DOHH2 (cell line): Measurements from ENCODE around the gene GGT6.

Experiments
- H3F3A ChIP-seq: fragments of 200-600 bp; sonication (generic), shearing (Covaris generic); 2 replicates; pipeline ENCODE4 v1.6.0; 2016; ENCODE audit warnings: antibody characterized with exemption, mild to moderate bottlenecking; ENCODE audit not compliant: control insufficient read depth, insufficient read depth
- H3K27ac ChIP-seq: fragments of 200-600 bp; sonication (generic); 2 replicates; pipeline ENCODE4 v1.5.1; 2014; ENCODE audit warnings: low read depth, mild to moderate bottlenecking, low read length, moderate library complexity
- H3K27me3 ChIP-seq: fragments of 200-600 bp; sonication (generic); 2 replicates; pipeline ENCODE4 v1.6.1; 2014; ENCODE audit warnings: mild to moderate bottlenecking, low read length, mixed read lengths; ENCODE audit not compliant: control insufficient read depth
- H3K36me3 ChIP-seq: fragments of 200-600 bp; sonication (generic); 2 replicates; pipeline ENCODE4 v1.6.1; 2014; ENCODE audit warnings: mild to moderate bottlenecking, low read length, moderate library complexity, mixed read lengths; ENCODE audit not compliant: control insufficient read depth
- H3K4me1 ChIP-seq: fragments of 200-600 bp; sonication (generic); 2 replicates; pipeline ENCODE4 v1.6.1; 2014; ENCODE audit warnings: mild to moderate bottlenecking, low read length, mixed read lengths; ENCODE audit not compliant: control insufficient read depth
- H3K4me2 ChIP-seq: fragments of 200-600 bp; sonication (generic); 2 replicates; pipeline ENCODE4 v1.6.0; 2014; ENCODE audit warnings: mild to moderate bottlenecking, low read length, moderate library complexity
- H3K4me3 ChIP-seq: fragments of 200-600 bp; sonication (generic); 2 replicates; pipeline ENCODE4 v1.5.1; 2014; ENCODE audit warnings: mild to moderate bottlenecking, low read length, mixed read lengths
- H3K79me2 ChIP-seq: fragments of 200-600 bp; sonication (generic); 2 replicates; pipeline ENCODE4 v1.6.1; 2014; ENCODE audit warnings: mild to moderate bottlenecking, low read length, mixed read lengths; ENCODE audit not compliant: control insufficient read depth
- H3K9me2 ChIP-seq: fragments of 200-600 bp; sonication (generic); replicated peaks from 2 replicates; pipeline ENCODE4 v1.6.1; 2014; ENCODE audit warnings: mild to moderate bottlenecking, low read length, mixed read lengths; ENCODE audit not compliant: control insufficient read depth
- H3K9me3 ChIP-seq: fragments of 200-600 bp; sonication (generic); 2 replicates; pipeline ENCODE4 v1.6.1; 2014; ENCODE audit warnings: antibody characterized with exemption, low read length, mixed read lengths; ENCODE audit not compliant: control insufficient read depth, insufficient read depth
- H4K20me1 ChIP-seq: fragments of 200-600 bp; sonication (generic); 2 replicates; pipeline ENCODE4 v1.6.0; 2014; ENCODE audit warnings: low read depth, mild to moderate bottlenecking, antibody characterized with exemption, low read length, moderate library complexity; ENCODE audit not compliant: control insufficient read depth, insufficient read depth
- EZH2phosphoT487 ChIP-seq: fragments of 200-600 bp; sonication (generic); IDR thresholded peaks from 2 replicates; pipeline ENCODE4 v1.6.1; 2017; ENCODE audit warnings: borderline replicate concordance, mild to moderate bottlenecking, antibody characterized with exemption, low read length, moderate library complexity, mixed read lengths
- TF ChIP-seq, protein P1 (sequence below): fragments of 200-600 bp; sonication (generic); IDR thresholded peaks from one replicate; pipeline ENCODE4 v1.5.1; 2014; ENCODE audit warnings: antibody characterized with exemption, mild to moderate bottlenecking, low read depth, low read length; ENCODE audit not compliant: poor library complexity, severe bottlenecking

GGT6 gene

DNA sequence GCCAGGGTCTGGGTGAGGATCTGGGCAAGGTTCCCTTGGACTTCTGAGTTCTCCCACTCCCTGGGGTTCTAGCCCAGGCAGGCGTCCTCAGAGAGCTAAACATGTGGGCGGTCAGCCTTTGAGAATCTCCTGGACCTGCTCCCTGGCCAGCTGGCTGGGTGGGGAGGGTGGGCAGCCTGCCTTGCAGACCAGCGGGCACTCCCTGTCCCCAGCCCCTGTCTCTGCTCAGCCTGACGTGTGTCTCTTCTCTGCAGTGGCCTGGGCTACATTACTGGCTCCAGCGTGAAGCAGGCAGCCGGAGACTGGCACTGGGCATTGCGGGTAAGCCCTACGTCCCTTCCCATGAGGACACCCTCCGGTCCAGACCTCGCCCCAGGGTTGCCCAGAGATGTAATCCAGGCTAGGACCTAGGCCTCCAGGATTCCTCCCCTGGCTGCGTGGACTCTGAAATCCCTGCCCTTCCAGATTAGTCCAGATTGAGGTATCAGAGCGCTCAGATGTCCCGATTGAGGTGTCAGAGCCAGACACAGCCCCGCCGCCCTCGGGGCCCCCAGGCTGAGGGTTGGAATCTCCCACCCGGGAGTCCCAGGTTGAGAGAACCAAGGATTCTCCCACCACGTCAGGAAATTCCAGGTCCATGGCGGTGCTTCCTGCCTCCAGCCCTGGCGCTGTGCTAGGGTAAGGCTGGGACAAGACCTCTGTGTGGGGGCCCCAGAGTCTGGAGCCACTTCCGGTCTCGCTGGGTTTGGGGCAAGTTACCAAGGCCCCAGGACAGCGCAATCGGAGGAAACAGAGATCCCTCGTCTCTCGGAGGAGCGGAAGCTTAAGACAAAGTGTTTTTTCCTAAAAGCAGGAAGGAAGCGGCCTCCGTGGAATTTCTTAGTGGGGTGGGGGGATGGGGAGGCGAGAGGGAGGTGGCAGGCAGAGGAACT, 29.3 kb downstream of the GGT6 start:
- H4K20me1 ChIP-seq = no peaks in the 10 kb centered on the region
- H3K27me3 ChIP-seq = peaks cover 17% of the 10 kb centered on the region
- TF ChIP-seq EZH2phosphoT487 = no peak
- TF ChIP-seq, protein P1, sequence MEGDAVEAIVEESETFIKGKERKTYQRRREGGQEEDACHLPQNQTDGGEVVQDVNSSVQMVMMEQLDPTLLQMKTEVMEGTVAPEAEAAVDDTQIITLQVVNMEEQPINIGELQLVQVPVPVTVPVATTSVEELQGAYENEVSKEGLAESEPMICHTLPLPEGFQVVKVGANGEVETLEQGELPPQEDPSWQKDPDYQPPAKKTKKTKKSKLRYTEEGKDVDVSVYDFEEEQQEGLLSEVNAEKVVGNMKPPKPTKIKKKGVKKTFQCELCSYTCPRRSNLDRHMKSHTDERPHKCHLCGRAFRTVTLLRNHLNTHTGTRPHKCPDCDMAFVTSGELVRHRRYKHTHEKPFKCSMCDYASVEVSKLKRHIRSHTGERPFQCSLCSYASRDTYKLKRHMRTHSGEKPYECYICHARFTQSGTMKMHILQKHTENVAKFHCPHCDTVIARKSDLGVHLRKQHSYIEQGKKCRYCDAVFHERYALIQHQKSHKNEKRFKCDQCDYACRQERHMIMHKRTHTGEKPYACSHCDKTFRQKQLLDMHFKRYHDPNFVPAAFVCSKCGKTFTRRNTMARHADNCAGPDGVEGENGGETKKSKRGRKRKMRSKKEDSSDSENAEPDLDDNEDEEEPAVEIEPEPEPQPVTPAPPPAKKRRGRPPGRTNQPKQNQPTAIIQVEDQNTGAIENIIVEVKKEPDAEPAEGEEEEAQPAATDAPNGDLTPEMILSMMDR = no peak
- H3K27ac ChIP-seq = no peak overlapping the region
- no peaks in the 10 kb centered on the region for H3F3A ChIP-seq
- no peaks in the 10 kb centered on the region for H3K36me3 ChIP-seq
- H3K9me3 ChIP-seq = no peaks in the 10 kb centered on the region
- H3K9me2 ChIP-seq = no peaks in the 10 kb centered on the region
- H3K79me2 ChIP-seq = no peaks in the 10 kb centered on the region
- no peak overlapping the region for H3K4me2 ChIP-seq
- no peak overlapping the region for H3K4me3 ChIP-seq
- no peaks in the 10 kb centered on the region for H3K4me1 ChIP-seq

DNA sequence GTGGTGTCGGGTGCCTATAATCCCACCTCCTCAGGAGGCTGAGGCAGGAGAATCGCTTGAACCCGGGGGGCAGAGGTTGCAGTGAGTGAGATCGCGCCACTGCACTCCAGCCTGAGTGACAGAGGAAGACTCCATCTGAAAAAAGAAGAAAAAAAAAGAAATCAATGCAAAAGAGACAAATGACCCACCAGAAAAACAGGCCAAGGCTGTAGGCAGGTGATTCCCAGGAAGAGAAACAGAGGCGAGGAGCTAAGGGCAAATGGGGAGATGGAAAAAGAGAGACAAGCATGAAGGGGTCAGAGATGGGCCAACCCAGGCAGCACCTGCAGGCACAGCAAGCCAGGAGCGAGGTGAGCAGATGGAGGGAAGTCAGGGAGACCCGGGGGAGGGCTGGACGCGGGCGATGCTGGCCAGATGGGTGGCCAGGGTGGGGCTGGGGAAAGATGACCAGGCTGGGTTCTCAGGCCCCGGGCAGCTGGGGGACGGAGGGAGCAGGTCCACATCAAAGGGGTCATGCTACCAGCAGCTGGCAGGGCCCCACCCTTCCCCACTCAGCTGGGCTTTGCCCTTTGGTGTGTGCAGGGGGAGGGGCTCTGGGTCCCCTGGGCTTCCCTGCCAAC, 30.7 kb downstream of the GGT6 start:
- H3F3A ChIP-seq = no peaks in the 10 kb centered on the region
- no peaks in the 10 kb centered on the region for H4K20me1 ChIP-seq
- no peaks in the 10 kb centered on the region for H3K4me1 ChIP-seq
- TF ChIP-seq, protein P1 = no peak
- no peak for TF ChIP-seq EZH2phosphoT487
- H3K9me2 ChIP-seq = no peaks in the 10 kb centered on the region
- H3K36me3 ChIP-seq = no peaks in the 10 kb centered on the region
- no peaks in the 10 kb centered on the region for H3K79me2 ChIP-seq
- H3K9me3 ChIP-seq = no peaks in the 10 kb centered on the region
- peaks cover 17% of the 10 kb centered on the region for H3K27me3 ChIP-seq
- H3K4me3 ChIP-seq = no peak overlapping the region
- H3K27ac ChIP-seq = no peak overlapping the region
- H3K4me2 ChIP-seq = no peak overlapping the region

DNA sequence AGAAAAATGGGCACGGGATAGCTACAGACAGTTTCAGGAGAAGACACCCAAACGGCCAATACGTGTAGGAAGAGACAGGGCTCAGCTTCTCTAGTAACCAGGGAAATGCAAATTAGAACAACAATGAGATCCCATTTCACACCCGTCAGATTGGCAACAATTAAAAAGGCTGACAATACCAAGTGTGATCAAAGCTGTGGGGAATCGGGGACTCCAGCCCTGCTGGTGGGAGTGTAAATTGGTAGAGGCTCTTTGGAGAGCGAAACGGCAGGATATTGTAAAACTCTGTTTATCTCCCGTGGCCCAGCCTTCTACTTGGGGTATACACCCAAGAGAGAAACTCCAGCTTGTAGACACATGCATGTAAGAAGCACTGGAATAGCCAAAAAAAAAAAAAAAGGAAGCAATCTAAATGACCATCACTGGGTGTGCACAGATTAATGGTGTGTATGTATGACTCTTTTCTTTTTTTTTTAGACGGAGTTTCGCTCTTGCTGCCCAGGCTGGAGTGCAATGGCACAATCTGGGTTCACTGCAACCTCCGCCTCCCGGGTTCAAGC, 32.7 kb downstream of the GGT6 start:
- no peaks in the 10 kb centered on the region for H4K20me1 ChIP-seq
- H3F3A ChIP-seq = no peaks in the 10 kb centered on the region
- TF ChIP-seq, protein P1 = no peak
- no peak for TF ChIP-seq EZH2phosphoT487
- peaks cover 17% of the 10 kb centered on the region for H3K27me3 ChIP-seq
- no peaks in the 10 kb centered on the region for H3K36me3 ChIP-seq
- H3K9me3 ChIP-seq = no peaks in the 10 kb centered on the region
- H3K79me2 ChIP-seq = no peaks in the 10 kb centered on the region
- peaks cover 17% of the 10 kb centered on the region for H3K4me1 ChIP-seq
- H3K9me2 ChIP-seq = no peaks in the 10 kb centered on the region
- H3K4me2 ChIP-seq = no peak overlapping the region
- H3K4me3 ChIP-seq = no peak overlapping the region
- H3K27ac ChIP-seq = no peak overlapping the region
